GM10266 (cell line): ENCODE measurements around the gene GAB2.
"Not testable (repeated sequence)": the region's sequence is repeated elsewhere in the genome, so short reads cannot be mapped to it uniquely, and the experiment has no call there.

Experiments
- DNase-seq: peaks from one replicate; pipeline ENCODE4 v3.0.0; 2012; ENCODE audit errors: extremely low spot score
- CTCF ChIP-seq: IDR thresholded peaks from 2 replicates; pipeline ENCODE4 v1.5.1; 2012; ENCODE audit warnings: mild to moderate bottlenecking, low read depth; ENCODE audit not compliant: control insufficient read depth, insufficient read depth; ENCODE audit errors: missing control alignments

Gene GAB2

GRCh38 chr11:78299000-78299710 lies 118.5 kb downstream of the GAB2 start:
- no peak for TF ChIP-seq CTCF

GRCh38 chr11:78298291-78298771 lies 119.3 kb downstream of the GAB2 start:
- no peak for TF ChIP-seq CTCF
- no peak for DNase-seq

More at GRCh38 chr11:78299000-78299710, 118.5 kb downstream of the GAB2 start:
- no peak for DNase-seq

GRCh38 chr11:78295991-78296930 lies 121.4 kb downstream of the GAB2 start:
- DNase-seq, result no peak
- TF ChIP-seq CTCF, result no peak

GRCh38 chr11:78295347-78295746 lies 122.3 kb downstream of the GAB2 start:
- no peak for DNase-seq
- no peak for TF ChIP-seq CTCF

- not testable (repeated sequence) for DNase-seq
Measured at GRCh38 chr11:78294100-78294499, 123.5 kb downstream of the GAB2 start.

GRCh38 chr11:78293536-78293935 lies 124.1 kb downstream of the GAB2 start:
- no peak for DNase-seq
- no peak for TF ChIP-seq CTCF

GRCh38 chr11:78292109-78292803 lies 125.4 kb downstream of the GAB2 start:
- no peak for DNase-seq
- no peak for TF ChIP-seq CTCF
